ENCODE measurements around the gene SLC26A6. TPM values are rescaled to one million over a fixed set of nuclear protein-coding genes. Genes with fewer than 3 reads are reported as not detected.

The SLC26A6 gene
- total RNA-seq, 6 donors from 2014 or later = 10.5 to 66.0 (median 20.4) TPM

- Histone ChIP-seq H3K4me1 (peaks cover 7 to 20% (median 14%) of the 10 kb centered on the region in 4 donors), H3K4me3 (no peak overlapping the region), H3K27ac (peak overlapping the region; percentile 58 to 80 (median 64)), H3K27me3 (peaks cover 0 to 4% (median 0%) of the 10 kb centered on the region in 4 donors), H3K9me3 (no peaks in the 10 kb centered on the region), H3K36me3 (peaks cover 12 to 43% (median 38%) of the 10 kb centered on the region in 4 donors)
- TF ChIP-seq EP300 (IDR thresholded peaks at IDR 0.05) (no peak), CTCF (IDR thresholded peaks at IDR 0.05) (no peak)
- peak in 1 of 2 donors; percentile 30 for DNase-seq
- no peak for ATAC-seq (ENCODE audit: low FRiP score in 2 of 2)
- 70 to 78% methylated on average over 8 of the region's 8 CpGs for WGBS, 2 donors
These were observed 38.4 kb downstream of the SLC26A6 start for GRCh38 chr3:48596676-48597407.

- H3K9me3 ChIP-seq = no peaks in the 10 kb centered on the region
- ATAC-seq (ENCODE audit: low FRiP score in 2 of 2) = no peak
- TF ChIP-seq POLR2A (IDR thresholded peaks at IDR 0.05) (no peak), EP300 (IDR thresholded peaks at IDR 0.05) (no peak), POLR2AphosphoS5 (IDR thresholded peaks at IDR 0.05) (no peak), CTCF (IDR thresholded peaks at IDR 0.05) (no peak)
- DNase-seq = no peak
- WGBS, 2 donors = 75 to 76% methylated on average over 5 of the region's 5 CpGs
- peaks cover 7 to 20% (median 14%) of the 10 kb centered on the region in 4 donors for H3K4me1 ChIP-seq
- peaks cover 7 to 36% (median 31%) of the 10 kb centered on the region in 4 donors for H3K36me3 ChIP-seq
- peak overlapping the region in 1 of 4 donors; percentile 69 for H3K27ac ChIP-seq
- H3K27me3 ChIP-seq = peaks cover 0 to 4% (median 0%) of the 10 kb centered on the region in 4 donors
- no peak overlapping the region for H3K4me3 ChIP-seq
These were observed 39.1 kb downstream of the SLC26A6 start for GRCh38 chr3:48596157-48596556.

- no peak overlapping the region for H3K27ac ChIP-seq
- H3K4me3 ChIP-seq = no peak overlapping the region
- H3K4me1 ChIP-seq = peaks cover 7 to 20% (median 14%) of the 10 kb centered on the region in 4 donors
- no peak for TF ChIP-seq EP300 (IDR thresholded peaks at IDR 0.05)
- TF ChIP-seq POLR2AphosphoS5 (IDR thresholded peaks at IDR 0.05) = no peak
- TF ChIP-seq POLR2A (IDR thresholded peaks at IDR 0.05) = no peak
- no peak for TF ChIP-seq CTCF (IDR thresholded peaks at IDR 0.05)
- ATAC-seq (ENCODE audit: low FRiP score in 2 of 2) (peak in 1 of 2 donors; percentile 69), DNase-seq (peak in 1 of 2 donors; percentile 77)
- H3K27me3 ChIP-seq = peaks cover 0 to 4% (median 0%) of the 10 kb centered on the region in 4 donors
- H3K9me3 ChIP-seq = no peaks in the 10 kb centered on the region
- peaks cover 3 to 31% (median 26%) of the 10 kb centered on the region in 4 donors for H3K36me3 ChIP-seq
- 32 to 45% methylated on average over 5 to 8 of the region's 10 CpGs for WGBS, 2 donors
These were observed 39.6 kb downstream of the SLC26A6 start for GRCh38 chr3:48595526-48596121.

GRCh38 chr3:48595075-48595525, 40.2 kb downstream of the SLC26A6 start, which contains the start of gene COL7A1:
TSS of gene COL7A1 (minus strand) at chr3:48595329. CDS start at chr3:48595159, 170 bp downstream.
- ATAC-seq (ENCODE audit: low FRiP score in 2 of 2) (peak in 1 of 2 donors; percentile 10), DNase-seq (peak in 1 of 2 donors; percentile 82)
- H3K36me3 ChIP-seq = peaks cover 3 to 26% (median 21%) of the 10 kb centered on the region in 4 donors
- H3K9me3 ChIP-seq = no peaks in the 10 kb centered on the region
- H3K27ac ChIP-seq = peak within 1 kb of the TSS in 2 of 4 donors; percentile 44 to 69
- peak within 1 kb of the TSS in 3 of 4 donors; percentile 12 to 39 (median 26) for H3K4me3 ChIP-seq
- TF ChIP-seq EP300 (IDR thresholded peaks at IDR 0.05) (no peak), POLR2AphosphoS5 (IDR thresholded peaks at IDR 0.05) (no peak), CTCF (IDR thresholded peaks at IDR 0.05) (no peak), POLR2A (IDR thresholded peaks at IDR 0.05) (no peak)
- peaks cover 7 to 20% (median 14%) of the 10 kb centered on the region in 4 donors for H3K4me1 ChIP-seq
- peaks cover 0 to 4% (median 0%) of the 10 kb centered on the region in 4 donors for H3K27me3 ChIP-seq
- WGBS, 2 donors = 7% methylated on average over 33 of the region's 35 CpGs; no CpG with 5 or more reads in 1 of the 2 donors

Measured in upper lobe of left lung (tissue), 6 donors.